GM21723 (cell line): Measurements from ENCODE around the gene LRRN2.
"Not testable (repeated sequence)": the region's sequence is repeated elsewhere in the genome, so short reads cannot be mapped to it uniquely, and the experiment has no call there.

Experiments
- ATAC-seq: cut with Tn5 transposase; IDR thresholded peaks from one replicate; pipeline ENCODE4 v1.9.1; 2021; ENCODE audit warnings: mild to moderate bottlenecking, moderate library complexity; ENCODE audit not compliant: unreplicated experiment

LRRN2 gene

DNA sequence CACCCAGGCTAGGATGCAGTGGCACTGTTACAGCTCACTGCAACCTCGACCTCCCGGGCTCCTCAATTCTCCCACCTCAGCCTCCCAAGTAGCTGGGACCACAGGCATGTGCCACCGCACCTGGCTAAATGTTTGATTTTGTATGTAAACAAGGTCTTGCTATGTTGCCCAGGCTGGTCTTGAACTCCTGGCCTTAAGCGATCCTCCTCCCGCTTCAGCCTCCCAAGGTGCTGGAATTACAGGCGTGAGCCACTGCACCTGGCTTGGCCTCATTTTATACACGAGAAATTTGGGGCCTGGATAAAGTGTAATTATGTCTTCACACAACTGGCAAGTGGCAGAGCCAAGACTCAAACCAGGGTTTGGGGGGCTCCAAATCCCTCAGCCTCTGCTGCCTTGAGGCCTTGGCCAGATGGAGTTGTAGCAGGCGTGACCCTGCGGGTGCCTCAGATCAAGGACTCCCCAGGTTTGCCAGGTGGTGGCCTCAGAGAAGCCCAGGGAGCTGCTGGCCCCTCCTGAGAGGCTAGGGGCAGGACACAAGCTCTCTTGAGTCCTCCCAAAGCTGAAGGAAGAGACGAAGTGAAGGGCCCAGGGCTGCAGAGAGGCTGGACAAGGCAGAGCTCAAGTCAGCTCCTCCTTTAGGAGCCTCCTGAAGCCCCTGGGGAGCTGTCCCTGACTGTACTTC lies 107.6 kb downstream of the LRRN2 start:
- ATAC-seq, result peak; percentile 9

DNA sequence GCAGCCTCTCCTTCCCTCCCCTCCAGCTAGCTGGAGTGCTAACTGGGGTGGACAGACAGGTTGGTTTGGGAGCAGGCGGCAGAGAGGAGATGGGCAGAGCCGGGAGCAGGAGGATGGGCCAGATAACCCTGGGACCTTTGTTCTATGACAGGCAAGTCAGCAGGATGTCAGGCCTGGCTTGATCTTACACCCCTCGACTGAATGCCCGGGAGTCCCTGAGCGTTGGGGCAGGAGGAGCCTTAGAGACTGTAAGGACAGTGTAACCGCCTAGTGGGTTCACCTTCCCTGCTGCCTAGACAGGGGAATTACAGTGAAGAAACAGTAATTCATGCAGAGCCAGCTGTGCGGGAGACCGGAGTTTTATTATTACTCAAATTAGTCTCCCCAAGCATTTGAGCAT lies 109.1 kb downstream of the LRRN2 start:
- ATAC-seq, result no peak

DNA sequence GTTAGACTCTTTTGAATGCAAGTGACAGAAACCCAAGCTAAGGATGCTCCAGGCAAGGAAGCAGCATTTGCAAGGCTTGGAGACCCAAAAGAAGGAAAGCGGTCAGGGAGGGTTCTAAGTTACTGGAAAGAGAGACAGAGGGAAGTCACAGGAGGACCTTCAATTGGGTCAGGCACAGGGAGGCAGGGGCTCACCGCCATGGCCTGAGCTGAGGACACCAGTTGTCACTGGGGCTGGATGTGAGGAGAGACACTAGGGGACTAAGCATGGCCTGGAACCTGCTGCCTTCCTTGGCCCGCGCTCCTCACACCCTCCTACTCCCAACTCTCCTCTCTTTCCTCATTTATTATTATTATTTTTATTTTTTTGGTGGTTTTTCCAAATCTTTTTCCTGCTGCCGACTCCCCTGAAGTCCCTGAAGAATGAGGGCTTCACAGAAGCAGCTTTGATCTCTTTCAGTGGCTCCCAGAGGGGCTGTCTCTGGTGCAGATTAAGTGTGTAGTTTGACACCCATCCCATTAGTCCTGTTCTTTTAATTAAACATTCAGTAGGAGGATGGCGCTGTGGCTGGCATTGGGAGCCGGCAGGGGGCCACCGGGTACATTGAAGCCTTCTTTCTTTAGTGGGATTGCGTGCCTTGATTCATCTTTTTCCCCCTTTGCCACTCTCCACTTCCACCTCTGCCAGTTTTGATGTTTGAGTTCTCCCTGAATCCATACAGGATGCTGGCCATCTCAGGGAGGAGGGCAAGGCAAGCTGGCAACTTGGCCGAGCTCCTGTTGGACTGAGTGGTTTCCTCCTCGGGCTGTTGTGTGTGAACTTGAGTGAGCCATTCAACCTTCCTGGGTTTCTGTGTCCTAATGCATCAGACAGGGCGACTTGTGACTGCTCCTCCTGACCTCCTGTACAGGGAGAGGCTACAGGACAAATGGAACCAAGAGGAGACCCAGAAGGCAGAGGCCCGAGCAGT lies 110.0 kb downstream of the LRRN2 start:
- ATAC-seq, result no peak

DNA sequence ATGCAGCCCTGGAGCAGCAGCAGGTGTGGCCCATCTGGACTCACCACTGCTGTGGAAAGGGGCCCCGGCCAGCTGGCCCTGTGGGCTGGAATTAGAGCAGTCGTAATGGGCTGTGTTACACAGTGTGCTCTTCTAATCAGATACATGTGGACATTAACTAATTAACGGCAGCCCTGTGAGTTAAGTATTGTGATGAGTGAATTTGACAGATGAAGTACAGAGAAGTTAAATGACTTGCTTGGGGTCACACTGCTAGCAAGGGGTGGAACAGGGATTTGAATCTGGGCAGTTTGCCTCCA lies 110.7 kb downstream of the LRRN2 start:
- ATAC-seq, result no peak

DNA sequence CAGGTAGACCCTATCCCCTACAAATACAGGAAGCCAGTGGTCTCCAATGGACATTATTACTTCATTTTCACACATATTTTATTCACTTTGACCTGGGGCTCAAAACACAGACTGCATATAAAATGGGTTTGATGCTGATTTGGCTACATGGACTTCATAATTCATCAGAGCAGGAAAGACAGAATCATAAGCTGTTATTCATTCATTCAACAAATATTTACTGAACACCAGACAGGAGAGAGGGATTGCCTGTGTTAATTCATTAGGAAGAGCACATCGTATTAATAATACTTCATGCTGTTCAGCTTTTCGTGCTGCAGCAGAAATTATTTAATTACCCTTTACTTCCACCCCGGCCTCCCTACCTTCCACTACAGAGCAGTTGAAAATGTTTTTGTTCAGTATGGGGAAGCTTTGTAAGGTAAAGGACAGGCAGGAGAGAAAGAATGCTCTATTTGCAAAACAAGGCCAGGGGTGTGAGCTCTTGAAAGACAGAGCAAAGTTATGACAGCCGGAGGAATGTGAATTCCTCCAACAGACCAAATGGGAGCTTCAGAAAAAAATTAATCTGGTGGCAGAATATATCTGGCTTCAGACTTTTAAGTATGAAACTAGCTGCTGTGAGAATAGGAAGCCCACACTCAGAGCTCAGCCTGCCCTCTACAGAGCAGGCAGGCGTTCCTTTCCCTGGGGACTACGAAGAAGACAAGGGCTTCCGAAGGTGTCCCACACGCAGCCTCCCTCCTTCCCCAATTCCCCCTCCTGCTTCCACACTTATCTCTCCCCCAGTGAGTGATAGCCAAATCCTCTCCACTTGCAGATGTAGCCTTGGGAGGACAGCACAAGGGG lies 111.3 kb downstream of the LRRN2 start:
- ATAC-seq, result no peak

DNA sequence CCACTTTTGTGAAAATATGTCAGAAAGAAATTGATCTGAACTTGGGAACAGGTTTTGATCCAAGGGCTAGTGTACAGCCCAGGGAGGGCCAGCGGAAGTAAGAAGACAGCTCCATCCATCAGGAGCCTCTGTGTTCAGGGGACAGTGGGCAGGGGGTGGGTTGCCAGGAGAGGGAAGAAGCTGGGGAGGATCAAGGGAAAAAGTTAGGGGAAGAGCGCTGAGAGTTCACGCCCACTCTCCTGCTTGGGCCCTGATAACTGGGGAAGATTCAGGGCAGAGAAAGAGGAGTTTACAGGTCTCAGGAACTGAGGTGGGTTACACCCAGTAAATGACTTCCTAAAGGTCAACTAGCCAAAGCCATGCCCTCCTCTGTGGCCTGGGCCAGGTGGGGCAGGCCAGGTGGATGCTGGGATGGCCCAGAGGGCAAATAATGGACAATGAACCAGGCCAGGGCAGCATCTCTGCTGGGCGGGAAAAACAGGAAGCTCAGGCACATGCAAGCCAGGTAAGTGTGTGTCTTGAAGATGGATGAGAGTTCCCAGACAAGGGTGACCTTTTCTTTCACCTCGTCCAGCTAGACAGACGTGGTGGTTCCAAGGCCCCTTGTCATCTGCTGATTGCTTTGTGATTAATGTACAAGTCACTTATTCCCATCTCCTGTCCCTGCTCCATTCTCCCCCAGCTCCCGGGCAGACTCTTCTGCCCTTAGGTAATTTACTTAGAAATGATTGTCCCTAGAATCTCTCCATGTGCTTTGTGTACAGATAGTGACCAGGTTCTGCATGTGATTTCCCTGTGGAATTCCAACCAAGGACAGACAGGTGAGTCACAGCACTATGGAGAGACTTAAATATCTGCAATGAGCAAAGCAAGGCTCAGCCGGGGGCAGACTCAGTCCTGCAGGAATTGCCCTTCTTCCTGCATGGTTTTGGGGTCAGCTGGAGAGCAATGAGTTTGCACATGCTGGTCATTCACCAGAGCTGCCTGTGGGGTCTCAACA lies 112.3 kb downstream of the LRRN2 start:
- ATAC-seq, result no peak

DNA sequence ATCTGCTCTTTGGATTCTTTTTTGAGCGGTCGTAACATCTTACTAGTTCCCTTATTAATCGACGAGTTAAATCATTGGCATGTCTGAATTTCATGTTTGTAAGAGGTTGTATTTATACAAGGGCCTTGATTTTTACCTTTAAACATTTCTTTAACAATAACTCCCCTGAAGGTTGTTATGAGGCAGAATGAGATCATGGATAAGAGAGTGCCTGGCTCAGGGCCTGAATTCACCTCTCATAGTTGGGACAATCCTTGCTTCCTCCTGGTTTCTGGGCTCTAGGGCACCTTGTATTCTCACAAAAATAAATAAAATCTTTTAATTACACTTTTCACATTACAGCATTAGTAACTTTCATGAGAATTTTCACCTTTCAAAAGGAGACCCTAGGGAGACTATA lies 113.9 kb downstream of the LRRN2 start:
- no peak for ATAC-seq

DNA sequence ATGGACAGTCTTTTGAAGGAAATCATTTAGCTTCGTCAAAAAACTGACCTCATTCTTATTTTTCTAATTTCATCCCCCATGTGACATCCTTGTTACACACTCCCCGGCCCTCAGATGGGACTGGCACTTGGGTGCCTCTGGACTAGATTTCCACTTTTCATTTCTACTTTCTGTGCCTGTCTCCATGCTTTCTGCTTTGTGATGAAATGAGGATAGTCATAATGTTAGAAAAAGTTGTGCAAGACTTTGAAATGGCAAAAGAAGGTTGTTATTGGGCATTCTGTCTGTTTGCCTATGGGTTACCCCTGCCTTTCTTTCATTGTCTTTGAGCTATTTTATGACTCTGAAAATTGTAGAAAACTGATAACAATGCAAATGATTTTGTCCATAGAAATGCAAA lies 114.4 kb downstream of the LRRN2 start:
- no peak for ATAC-seq

DNA sequence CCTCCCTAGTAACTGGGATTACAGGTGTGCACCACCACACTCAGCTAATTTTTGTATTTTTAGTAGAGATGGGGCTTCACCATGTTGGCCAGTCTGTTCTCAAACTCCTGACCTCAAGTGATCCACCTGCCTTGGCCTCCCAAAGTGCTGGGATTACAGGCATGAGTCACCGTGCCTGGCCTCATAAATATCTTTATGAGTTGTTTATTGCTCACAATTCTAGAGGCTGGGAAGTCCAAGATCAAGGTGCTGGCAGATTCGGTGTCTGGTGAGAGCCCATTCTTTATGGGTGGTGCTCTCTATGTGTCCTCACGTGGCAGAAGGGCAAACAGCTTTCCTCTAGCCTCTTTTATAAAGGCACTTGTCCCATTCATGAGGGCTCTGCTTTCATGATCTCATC lies 115.5 kb downstream of the LRRN2 start:
- ATAC-seq, result not testable (repeated sequence)

DNA sequence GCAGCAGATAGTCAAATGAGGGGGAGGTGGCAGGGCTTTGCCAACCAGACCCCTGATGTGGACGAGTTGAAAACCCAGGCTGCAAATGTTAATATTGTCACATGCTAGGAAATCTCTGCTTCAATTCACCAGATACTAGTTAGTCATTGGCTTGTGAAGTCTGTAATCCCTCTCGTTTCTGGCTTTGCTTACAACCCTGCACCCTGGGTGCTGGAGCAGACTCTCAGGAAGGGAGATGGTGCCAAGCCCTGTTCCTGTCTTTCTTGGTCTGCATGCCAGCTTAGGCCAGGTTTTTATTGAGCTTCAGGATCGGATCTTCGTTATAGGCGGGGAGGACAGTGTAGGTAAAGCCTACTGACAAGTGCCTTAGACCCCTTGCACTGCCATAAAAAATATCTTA lies 116.1 kb downstream of the LRRN2 start:
- no peak for ATAC-seq

DNA sequence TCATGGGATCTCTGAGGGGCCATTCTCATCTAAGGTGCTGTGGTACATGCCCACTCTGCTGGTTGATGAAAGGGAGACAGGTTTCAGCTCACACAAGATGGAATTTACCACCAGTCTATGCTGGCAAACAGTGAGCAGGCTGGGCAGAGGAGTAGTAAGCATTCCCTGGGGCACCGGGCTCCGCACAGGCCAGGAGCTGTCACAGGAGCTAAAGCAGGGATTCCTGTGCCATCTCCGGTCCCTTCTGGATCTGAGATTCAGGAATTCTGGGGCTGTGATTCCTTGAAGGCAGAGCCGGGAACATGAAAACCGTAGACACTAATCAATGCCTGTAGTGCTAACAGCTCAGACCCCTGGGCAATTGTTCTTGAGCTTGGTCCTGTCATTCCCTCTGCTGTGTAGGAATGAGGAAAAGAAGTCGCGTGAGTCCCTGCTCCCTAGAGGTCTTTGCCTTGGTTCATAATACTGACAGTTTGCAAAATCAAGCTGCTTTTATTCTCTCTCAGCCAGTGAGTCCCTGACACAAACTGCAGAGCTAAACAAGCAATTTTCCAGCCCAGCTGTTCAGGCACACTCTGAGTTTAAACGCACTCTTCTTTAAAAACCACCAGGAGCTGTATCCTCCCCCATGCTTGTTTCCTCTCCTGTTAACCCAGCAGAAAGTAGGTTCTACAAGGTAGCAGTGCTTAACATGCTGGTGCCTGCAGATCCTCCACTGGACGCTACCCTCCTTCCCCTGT lies 116.8 kb downstream of the LRRN2 start:
- ATAC-seq, result no peak
